ENCODE results near the gene FAM8A1. TPM values are rescaled to one million over a fixed set of nuclear protein-coding genes. Genes with fewer than 3 reads are reported as not detected.

The FAM8A1 gene
- total RNA-seq, 1 donor from 2014 or later: 19.5 TPM

DNA sequence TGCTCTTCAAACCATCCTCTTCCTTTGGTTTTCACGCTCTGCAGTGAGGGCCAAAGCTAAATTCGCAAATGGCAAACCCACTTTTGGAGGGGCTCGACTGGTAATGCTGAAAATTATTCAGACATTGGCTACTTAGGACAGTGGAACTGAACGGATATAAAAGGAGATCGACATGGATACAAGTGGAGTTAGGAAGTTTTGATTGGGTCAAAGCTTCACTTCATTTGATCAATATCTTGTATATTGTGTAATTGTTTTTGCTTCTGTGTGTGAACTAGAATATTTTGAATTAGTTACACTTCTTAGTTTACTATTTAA, 1.2 kb downstream of the FAM8A1 start:
- DNase-seq (ENCODE audit: low spot score): no peak

- no peak for DNase-seq (ENCODE audit: low spot score)
Measured at GRCh38 chr6:17602888-17603287, 2.8 kb downstream of the FAM8A1 start.

DNA sequence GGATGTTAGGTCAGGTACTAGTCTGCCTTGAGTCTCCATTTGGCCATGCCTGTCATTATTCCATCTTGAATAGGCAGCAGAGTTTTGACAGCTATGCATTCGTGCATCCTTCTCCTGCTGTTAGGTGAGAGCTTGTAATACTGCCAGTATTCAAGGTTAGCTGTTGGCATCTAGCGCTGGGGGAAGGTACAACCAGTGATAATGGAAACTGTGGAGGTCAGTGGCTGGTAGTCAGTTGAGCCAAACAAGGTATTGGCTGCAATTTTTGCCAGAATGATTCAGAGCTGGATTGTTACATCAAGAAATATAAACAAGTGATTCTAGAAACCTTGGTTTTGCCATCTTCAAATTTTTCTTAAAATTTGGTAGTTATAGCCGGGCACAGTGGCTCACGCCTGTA, 6.5 kb downstream of the FAM8A1 start:
- DNase-seq (ENCODE audit: low spot score): no peak

- no peak for DNase-seq (ENCODE audit: low spot score)
Measured at GRCh38 chr6:17610835-17611234, 10.7 kb downstream of the FAM8A1 start.

DNA sequence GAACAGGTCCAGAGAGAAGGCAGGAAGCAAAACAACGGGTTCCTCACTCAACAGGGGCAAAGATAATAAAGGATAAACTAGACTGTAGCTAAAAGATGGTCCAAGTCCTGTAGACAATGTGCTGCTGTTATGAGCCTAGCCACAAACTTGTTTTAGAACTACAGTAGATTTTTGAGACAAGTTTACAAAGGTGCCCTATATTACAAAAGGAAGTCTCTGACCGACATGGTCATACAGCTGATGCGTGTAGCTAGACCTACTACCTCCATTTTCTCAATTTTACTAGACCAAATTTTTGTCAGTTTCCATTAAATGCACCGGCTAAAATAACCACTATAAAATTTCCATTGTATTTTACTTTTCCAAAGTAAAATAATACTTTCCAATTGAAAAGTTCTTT, 11.9 kb downstream of the FAM8A1 start:
- DNase-seq (ENCODE audit: low spot score): no peak

DNA sequence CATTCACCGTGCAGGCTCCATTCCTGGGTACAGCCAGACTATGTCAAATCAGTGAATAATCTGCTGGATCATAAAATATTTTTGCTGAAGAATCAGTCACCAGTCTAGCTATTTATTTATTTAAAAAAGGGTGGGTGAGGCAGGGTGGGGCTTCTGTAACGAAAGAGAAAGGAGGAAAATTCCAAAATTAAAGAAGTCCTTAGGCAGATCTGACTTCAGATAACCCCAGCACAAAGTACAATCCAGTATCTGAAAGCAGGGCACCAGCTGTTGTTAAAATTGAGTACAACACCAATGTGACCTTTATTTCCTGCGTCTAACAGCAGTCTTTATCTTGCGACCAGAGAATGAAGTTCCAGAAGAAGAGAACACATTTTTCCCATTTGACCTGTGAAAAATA, 15.7 kb downstream of the FAM8A1 start:
- DNase-seq (ENCODE audit: low spot score): no peak

- no peak for DNase-seq (ENCODE audit: low spot score)
Measured at GRCh38 chr6:17621003-17621402, 20.9 kb downstream of the FAM8A1 start.

DNA sequence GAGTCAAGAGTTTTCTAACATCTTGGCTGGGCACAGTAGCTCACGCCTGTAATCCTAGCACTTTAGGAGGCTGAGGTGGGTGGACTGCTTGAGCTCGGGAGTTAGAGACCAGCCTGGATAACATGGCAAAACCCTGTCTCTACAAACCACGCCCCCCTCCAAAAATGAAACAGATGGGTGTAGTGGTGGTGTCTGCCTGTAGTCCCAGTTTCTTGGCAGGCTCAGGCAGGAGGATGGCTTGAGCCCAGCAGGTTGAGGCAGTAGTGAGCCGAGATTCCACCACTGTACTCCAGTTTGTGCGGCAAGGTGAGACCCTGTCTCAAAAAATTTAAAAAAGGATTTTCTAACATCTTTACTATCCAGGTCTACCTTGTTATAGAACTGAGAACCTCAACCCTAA, 22.0 kb downstream of the FAM8A1 start:
- no peak for DNase-seq (ENCODE audit: low spot score)

DNA sequence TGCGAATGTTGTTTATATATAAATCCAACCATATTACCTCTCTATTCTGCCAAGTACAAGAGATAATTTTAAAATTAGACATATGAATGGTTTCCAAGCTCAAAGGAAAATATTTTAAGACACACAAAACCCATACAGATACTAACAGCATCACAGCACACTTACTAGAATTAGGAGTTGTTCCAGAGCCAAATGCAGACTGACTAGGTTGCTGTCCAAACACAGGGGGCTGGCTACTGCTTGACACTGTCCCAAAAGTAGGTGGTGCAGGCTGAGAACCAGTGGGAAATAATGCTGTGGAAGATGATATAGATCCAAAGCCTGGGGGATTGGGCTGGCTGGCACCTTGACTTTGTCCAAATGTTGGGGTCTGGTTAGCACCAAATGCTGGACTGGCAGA, 24.3 kb downstream of the FAM8A1 start:
- DNase-seq (ENCODE audit: low spot score): no peak

DNA sequence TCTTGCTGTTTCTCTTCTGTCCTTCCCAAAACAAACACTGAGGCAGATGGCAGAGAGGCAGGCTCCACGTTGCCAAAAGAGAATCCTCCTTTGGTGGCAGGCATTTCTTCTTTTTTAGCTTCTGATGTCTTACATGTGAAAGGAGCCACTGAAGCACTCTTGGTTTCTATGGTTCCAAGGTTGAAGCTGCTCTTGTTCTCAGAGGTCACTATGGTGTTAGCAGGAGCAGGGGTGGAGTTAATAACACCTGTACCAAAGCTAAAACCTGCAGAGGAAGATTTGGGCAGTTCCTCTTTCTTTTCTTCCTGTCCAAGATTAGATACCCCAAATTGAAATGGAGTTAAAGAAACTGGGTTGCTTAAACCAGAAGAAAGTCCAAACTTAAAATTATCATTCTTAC, 28.8 kb downstream of the FAM8A1 start:
- no peak for DNase-seq (ENCODE audit: low spot score)

DNA sequence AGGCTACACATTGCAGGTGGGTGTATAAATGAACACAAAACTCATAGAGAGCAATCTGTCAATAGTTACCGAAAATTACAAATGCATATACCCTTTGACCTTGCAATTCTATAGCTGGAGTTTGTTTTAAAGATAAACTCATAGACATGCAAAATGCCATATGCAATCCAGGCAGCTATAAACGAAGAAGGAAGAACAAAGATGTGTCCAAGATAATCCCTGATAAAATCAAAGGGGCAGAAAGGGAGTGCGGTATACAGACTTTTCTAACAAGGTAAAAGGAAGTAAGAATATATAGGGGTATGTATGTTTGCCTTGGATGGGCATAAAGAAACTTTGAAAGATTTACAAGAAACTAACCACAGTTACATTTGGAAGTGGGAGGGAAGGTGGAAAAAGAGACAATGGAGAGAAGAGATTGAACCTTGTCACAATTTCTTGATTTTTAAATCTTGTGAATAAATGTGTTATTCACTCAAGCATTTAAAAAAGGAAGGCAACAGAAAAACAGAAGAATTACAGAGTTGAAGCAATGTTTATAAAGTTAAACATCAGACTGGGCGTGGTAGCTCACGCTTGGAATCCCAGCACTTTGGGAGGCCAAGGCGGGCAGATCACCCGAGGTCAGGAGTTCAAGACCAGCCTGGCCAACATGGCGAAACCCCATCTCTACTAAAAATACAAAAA, 29.9 kb downstream of the FAM8A1 start:
- DNase-seq (ENCODE audit: low spot score): no peak

DNA sequence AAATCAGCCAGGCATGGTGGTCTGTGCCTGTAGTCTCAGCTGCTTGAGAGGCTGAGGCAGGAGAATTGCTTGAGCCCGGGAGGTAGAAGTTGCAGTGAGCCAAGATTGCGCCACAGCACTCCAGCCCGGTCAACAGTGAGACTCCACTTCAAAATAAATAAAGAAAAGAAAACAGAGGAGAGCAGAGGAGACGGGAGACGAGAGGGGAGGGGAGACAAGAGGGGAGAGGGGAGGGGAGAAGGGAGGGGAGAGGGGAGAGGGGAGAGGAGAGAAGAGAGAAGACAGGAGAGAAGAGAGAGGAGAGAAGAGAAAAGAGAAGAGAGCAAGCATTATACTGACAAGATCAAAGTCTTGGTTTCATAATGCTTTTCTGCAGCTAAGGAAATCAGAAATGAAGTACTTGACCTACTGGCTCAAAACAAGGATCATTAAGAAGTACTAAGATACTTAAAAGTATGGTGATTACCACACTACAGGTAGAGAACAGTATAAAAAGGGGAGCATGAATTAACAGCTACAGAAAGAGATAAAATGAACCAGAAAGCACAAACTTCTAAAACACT, 30.5 kb downstream of the FAM8A1 start:
- no peak for DNase-seq (ENCODE audit: low spot score)

DNA sequence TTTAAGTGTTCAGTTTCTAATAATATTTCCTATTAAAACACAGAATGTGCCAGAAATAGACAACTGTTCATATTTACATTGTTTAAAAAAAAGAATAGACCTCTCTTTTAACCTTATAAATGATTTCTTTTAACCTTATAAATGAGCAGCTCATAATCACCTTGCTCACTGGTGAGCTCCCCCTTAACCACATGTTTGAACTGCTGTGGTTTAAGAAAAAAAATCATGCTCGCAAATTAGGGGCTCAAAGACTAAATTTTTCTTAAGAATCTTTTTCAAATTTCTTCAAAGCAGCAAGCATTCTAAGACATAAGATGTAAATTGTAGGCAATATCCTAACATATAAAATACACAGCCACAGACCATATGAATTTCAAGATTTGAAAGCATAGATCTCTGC, 32.8 kb downstream of the FAM8A1 start:
- DNase-seq (ENCODE audit: low spot score): no peak

GRCh38 chr6:17633465-17634188, 33.5 kb downstream of the FAM8A1 start:
- no peak for DNase-seq (ENCODE audit: low spot score)

GRCh38 chr6:17635568-17635967, 35.5 kb downstream of the FAM8A1 start:
- no peak for DNase-seq (ENCODE audit: low spot score)

- DNase-seq (ENCODE audit: low spot score): no peak
Measured at GRCh38 chr6:17638212-17638715, 38.2 kb downstream of the FAM8A1 start.

DNA sequence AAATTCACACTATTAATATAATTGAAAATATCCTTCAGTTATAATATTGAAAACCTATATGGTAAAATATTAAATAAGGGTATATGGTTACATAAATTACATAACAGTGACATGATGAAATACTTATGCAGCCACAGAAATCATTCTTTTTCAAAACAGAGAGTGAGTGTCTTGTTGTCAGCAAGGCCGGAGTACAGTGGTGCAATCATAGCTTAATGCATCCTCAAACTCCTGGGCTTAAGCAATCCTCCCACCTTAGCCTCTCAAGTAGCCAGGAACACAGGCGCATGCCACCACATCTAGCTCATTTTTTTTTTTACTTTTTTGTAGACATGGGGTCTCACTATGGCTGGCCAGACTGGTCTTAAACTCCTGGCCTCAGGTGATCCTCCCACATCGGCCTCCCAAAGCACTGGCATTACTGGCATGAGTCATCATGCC, 40.4 kb downstream of the FAM8A1 start:
- DNase-seq (ENCODE audit: low spot score): no peak

- no peak for DNase-seq (ENCODE audit: low spot score)
Measured at GRCh38 chr6:17648745-17649144, 48.6 kb downstream of the FAM8A1 start.

GRCh38 chr6:17650656-17651309, 50.7 kb downstream of the FAM8A1 start:
- no peak for DNase-seq (ENCODE audit: low spot score)

- no peak for DNase-seq (ENCODE audit: low spot score)
Measured at GRCh38 chr6:17653198-17653882, 53.2 kb downstream of the FAM8A1 start.

- DNase-seq (ENCODE audit: low spot score): no peak
Measured at GRCh38 chr6:17656092-17656491, 56.0 kb downstream of the FAM8A1 start.

- no peak for DNase-seq (ENCODE audit: low spot score)
Measured at GRCh38 chr6:17656644-17657043, 56.5 kb downstream of the FAM8A1 start.
